Measurements from ENCODE around the gene MEGF6.

- TF ChIP-seq CTCF (IDR thresholded peaks at IDR 0.05) (no peak), POLR2A (IDR thresholded peaks at IDR 0.05) (no peak)
These were observed 106.5 kb downstream of the MEGF6 start for GRCh38 chr1:3504822-3505153.

All from uterus (tissue), 2 donors.